Skeletal muscle satellite cell (primary cell): Measurements from ENCODE around the gene ORC3.
"Not testable (repeated sequence)": the region's sequence is repeated elsewhere in the genome, so short reads cannot be mapped to it uniquely, and the experiment has no call there.

Experiments
- H3K27me3 ChIP-seq: 2 replicates; pipeline ENCODE4 v1.7.0; 2013; ENCODE audit warnings: low read length; ENCODE audit not compliant: control insufficient read depth, insufficient read depth
- H3K36me3 ChIP-seq: 2 replicates; pipeline ENCODE4 v1.7.0; 2013; ENCODE audit warnings: mild to moderate bottlenecking, control low read depth, low read length; ENCODE audit not compliant: insufficient read depth
- H3K4me1 ChIP-seq: 2 replicates; pipeline ENCODE4 v1.7.0; 2013; ENCODE audit warnings: low read length; ENCODE audit not compliant: control insufficient read depth, insufficient read depth
- H3K4me2 ChIP-seq: 2 replicates; pipeline ENCODE4 v1.7.0; 2013; ENCODE audit warnings: mild to moderate bottlenecking, low read length
- H3K4me3 ChIP-seq: 2 replicates; pipeline ENCODE4 v1.7.0; 2013; ENCODE audit warnings: low read length
- H3K9ac ChIP-seq: 2 replicates; pipeline ENCODE4 v1.7.0; 2013; ENCODE audit warnings: mild to moderate bottlenecking, low read depth, low read length, moderate library complexity
- H3K9me3 ChIP-seq: replicated peaks from 2 replicates; pipeline ENCODE4 v1.7.0; 2013; ENCODE audit warnings: mild to moderate bottlenecking, control low read depth, low read length

Gene ORC3

DNA sequence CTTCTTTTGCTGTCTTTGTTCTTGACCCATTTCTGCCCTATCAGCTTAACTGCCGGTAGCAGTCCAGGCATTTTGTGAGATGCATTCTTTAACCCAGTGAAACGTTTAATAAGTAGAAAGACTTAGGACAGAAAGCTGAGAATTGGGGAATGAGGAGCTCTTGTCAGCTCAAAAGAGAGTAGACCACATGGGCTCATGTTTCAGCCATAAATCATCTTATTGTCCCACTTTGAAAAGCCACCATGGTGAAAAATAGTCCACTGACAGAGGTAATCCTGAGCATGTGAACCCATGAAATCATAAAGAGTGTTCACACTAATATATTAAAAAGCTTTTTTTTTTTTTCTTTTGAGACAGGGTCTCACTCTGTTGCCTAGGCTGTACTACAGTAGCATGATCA, 16.3 kb downstream of the ORC3 start:
- Histone ChIP-seq H3K27me3 (no peaks in the 10 kb centered on the region), H3K36me3 (peaks cover 8% of the 10 kb centered on the region), H3K4me3 (no peak overlapping the region), H3K4me1 (no peaks in the 10 kb centered on the region), H3K4me2 (no peak overlapping the region), H3K9ac (no peak overlapping the region), H3K9me3 (no peaks in the 10 kb centered on the region)

DNA sequence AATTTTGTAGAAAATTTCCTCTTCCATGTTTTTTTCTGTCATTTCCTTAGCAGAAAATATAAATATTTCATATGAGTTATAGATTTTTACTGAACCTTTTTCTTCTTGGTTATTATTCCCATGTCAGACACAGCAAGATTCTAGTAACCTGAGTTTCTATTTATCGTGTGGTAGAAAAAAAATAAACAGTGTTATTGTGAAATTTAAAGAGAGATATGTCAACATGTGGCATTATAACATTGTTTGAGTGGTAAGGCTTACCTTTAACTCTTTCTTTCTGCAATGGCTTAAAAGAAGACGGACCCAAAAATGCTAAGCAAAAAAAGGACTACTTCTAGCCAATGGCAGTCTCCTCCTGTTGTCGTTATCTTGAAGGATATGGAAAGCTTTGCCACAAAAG, 18.9 kb downstream of the ORC3 start:
- no peaks in the 10 kb centered on the region for H3K27me3 ChIP-seq
- H3K4me2 ChIP-seq: no peak overlapping the region
- H3K36me3 ChIP-seq: peaks cover 16% of the 10 kb centered on the region
- H3K4me3 ChIP-seq: no peak overlapping the region
- no peak overlapping the region for H3K9ac ChIP-seq
- no peaks in the 10 kb centered on the region for H3K4me1 ChIP-seq
- no peaks in the 10 kb centered on the region for H3K9me3 ChIP-seq

DNA sequence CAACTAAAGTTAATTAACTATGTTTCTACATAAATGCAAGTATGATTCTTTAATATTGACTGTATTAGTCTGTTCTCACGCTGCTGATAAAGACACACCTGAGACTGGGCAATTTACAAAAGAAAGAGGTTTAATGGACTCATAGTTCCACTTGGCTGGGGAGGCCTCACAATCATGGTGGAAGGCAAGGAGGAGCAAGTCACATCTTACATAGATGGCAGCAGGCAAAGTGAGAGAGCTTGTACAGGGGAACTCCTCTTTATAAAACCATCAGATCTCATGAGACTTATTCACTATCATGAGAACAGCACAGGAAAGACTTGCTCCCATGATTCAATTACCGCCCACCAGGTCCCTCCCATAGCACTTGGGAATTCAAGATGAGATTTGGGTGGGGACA, 23.1 kb downstream of the ORC3 start:
- H3K36me3 ChIP-seq: peaks cover 16% of the 10 kb centered on the region
- H3K4me1 ChIP-seq, H3K9ac ChIP-seq, H3K27me3 ChIP-seq, H3K9me3 ChIP-seq, H3K4me3 ChIP-seq, H3K4me2 ChIP-seq: not testable (repeated sequence)

DNA sequence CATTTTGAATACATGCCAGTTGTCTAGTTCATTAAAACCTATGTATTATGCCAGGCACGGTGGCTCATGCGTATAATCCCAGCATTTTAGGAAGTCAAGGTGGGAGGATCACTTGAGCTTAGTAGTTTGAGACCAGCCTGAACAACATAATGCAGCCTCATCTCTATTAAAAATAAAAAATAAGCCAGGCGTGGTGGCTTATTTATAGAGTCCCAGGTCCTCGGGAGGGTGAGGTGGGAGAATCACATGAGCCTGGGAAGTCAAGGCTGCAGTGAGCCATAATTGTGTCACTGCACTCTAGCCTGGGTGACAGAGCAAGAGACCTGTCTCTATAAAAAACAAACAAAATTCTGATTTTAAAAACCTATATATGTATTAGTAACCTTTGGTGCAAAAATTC, 27.5 kb downstream of the ORC3 start:
- H3K36me3 ChIP-seq: peaks cover 17% of the 10 kb centered on the region
- H3K4me1 ChIP-seq: peaks cover 8% of the 10 kb centered on the region
- H3K4me2 ChIP-seq: no peak overlapping the region
- no peaks in the 10 kb centered on the region for H3K9me3 ChIP-seq
- no peak overlapping the region for H3K4me3 ChIP-seq
- no peak overlapping the region for H3K9ac ChIP-seq
- no peaks in the 10 kb centered on the region for H3K27me3 ChIP-seq

DNA sequence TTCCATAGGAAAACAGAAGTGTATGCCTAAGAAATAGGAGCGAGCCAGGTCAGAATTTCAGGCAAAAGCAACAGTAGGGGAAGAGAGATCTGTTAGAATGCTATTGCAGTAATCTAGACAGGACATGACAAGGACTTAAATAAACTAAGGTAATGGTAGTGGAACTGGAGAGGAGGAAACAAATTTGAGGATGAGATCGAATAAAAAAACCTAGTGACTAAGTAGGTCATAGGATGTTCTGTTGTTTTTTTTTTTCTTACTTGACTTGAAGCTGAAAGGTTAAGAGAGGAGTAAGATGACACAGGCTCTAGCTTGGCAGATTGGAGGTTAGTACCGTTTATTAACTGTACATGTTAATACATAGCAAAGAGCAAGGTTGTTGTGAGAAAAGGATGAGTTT, 28.6 kb downstream of the ORC3 start:
- no peak overlapping the region for H3K9ac ChIP-seq
- H3K4me3 ChIP-seq: no peak overlapping the region
- H3K4me1 ChIP-seq: peaks cover 8% of the 10 kb centered on the region
- peaks cover 12% of the 10 kb centered on the region for H3K36me3 ChIP-seq
- no peaks in the 10 kb centered on the region for H3K27me3 ChIP-seq
- no peak overlapping the region for H3K4me2 ChIP-seq
- no peaks in the 10 kb centered on the region for H3K9me3 ChIP-seq

DNA sequence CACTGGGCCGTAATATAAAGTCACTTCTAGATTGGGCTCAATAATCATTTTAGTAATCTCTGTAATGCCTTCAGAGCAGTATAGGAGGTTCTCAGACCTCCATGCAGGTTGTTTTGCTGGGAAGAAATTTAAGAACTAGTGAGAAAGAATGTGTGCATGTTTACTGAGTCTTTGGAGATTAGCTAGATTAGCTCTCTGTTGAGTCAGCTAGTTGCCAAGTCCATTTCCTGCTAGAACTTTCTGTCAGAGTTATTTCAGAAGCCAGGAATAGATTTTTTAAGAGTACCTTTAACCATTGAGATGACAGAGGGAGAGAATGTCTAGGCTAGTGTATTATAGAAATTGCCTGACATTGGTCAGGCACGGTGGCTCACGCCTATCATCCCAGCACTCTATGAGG, 33.3 kb downstream of the ORC3 start:
- no peaks in the 10 kb centered on the region for H3K9me3 ChIP-seq
- H3K27me3 ChIP-seq: no peaks in the 10 kb centered on the region
- no peak overlapping the region for H3K4me3 ChIP-seq
- H3K4me1 ChIP-seq: peaks cover 8% of the 10 kb centered on the region
- no peak overlapping the region for H3K9ac ChIP-seq
- H3K36me3 ChIP-seq: peaks cover 5% of the 10 kb centered on the region
- no peak overlapping the region for H3K4me2 ChIP-seq

DNA sequence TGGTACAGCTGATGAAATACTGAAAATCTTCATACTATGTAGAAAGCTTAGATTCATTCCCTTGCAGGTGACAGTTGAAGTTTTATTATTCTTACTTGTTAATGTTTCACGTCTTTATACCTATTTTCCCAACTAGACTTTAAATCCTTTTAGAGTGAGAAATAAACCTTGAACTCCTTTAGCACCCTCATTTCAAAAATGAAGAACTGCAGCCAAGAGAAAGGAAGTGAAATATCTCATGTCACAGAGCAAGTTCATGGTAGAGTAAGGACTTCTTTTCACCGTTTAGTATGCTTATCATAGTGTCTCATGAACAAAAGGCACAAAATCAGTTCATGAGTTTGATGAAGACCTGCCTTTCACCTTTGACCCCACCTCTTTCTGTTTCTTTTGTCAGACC, 38.5 kb downstream of the ORC3 start:
- no peaks in the 10 kb centered on the region for H3K9me3 ChIP-seq
- no peak overlapping the region for H3K4me2 ChIP-seq
- no peak overlapping the region for H3K9ac ChIP-seq
- no peak overlapping the region for H3K4me3 ChIP-seq
- H3K36me3 ChIP-seq: no peaks in the 10 kb centered on the region
- H3K4me1 ChIP-seq: no peaks in the 10 kb centered on the region
- H3K27me3 ChIP-seq: no peaks in the 10 kb centered on the region

DNA sequence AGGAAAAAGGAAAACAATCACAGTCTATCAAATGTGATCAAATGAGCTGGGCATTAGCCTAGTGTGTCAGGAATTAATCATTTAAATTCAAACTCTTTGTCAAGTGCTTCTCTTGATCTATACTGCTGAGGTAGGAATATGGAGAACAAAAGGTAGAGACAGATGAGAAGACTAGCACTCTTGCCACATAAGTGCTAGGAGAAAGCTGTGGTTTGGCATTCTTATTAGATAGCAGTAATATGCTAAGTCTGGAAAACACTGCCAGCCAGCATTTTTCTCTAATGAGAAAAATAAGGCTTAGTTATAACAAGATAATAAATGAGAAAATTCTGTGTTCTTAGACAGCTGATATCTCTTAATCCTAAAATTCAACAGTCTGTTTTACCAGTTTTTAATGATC, 38.9 kb downstream of the ORC3 start:
- Histone ChIP-seq H3K4me1 (no peaks in the 10 kb centered on the region), H3K27me3 (no peaks in the 10 kb centered on the region), H3K9ac (no peak overlapping the region), H3K4me3 (no peak overlapping the region), H3K36me3 (no peaks in the 10 kb centered on the region), H3K9me3 (no peaks in the 10 kb centered on the region), H3K4me2 (no peak overlapping the region)

DNA sequence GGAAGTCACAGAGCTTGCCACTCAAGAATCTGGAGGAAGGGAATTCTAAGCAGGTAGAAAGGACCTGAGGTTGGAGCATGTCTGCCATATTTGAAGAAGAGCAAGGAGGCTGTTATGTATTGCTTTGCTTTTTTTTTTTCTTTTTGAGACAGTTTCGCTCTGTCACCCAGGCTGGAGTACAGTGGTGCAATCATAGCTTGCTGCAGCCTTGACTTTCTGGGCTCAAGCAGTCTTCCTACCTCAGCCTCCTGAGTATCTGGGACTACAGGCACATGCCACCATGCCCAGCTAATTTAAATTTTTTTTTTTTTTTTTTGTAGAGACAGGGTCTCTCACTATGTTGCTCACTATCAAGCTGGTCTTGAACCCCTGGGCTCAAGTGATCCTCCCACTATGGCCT, 40.8 kb downstream of the ORC3 start:
- Histone ChIP-seq H3K9ac (no peak overlapping the region), H3K36me3 (peaks cover 4% of the 10 kb centered on the region), H3K4me3 (no peak overlapping the region), H3K27me3 (no peaks in the 10 kb centered on the region), H3K9me3 (no peaks in the 10 kb centered on the region), H3K4me2 (no peak overlapping the region), H3K4me1 (no peaks in the 10 kb centered on the region)

DNA sequence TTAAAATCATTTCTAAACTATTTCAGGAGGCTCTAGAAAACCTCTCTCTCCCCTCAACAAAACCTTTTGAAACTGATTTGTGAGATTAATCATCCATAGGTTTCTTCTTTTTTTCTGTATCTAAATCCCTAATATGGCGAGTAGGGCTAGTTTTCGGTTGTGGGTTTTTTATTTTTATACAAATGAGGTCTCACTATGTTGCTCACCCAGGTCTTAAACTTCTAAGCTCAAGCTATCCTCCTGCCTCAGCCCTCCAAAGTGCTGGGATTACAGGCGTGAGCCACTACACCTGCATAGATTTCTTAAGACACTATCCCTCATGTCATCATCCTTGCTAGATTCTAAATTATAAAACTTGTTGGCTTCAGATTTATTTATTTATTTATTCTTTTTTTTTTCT, 43.9 kb downstream of the ORC3 start:
- no peak overlapping the region for H3K4me2 ChIP-seq

DNA sequence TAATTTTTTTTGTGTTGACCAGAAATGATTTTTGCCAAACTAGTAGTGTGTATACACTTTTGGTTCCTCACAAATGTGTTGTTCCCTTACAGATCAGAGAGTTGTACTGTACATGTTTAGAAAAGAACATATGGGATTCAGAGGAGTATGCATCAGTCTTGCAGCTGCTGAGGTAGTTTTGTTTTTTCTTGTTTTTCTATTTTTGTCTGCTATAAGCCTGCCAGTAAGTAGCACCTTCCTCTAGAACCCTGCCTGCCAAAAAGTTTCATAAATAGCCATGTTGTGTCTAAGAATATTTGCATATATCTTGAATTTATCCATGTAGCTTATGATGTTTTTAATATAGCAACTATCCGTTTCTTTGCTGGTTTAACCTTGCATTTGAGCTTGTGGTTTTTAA, 46.4 kb downstream of the ORC3 start:
- Histone ChIP-seq H3K36me3 (peaks cover 9% of the 10 kb centered on the region), H3K27me3 (no peaks in the 10 kb centered on the region), H3K9me3 (no peaks in the 10 kb centered on the region), H3K9ac (no peak overlapping the region), H3K4me2 (no peak overlapping the region), H3K4me1 (no peaks in the 10 kb centered on the region), H3K4me3 (no peak overlapping the region)

More for the DNA sequence above, 43.9 kb downstream of the ORC3 start:
- no peaks in the 10 kb centered on the region for H3K4me1 ChIP-seq
- no peaks in the 10 kb centered on the region for H3K27me3 ChIP-seq
- H3K9ac ChIP-seq: no peak overlapping the region
- no peaks in the 10 kb centered on the region for H3K9me3 ChIP-seq
- no peak overlapping the region for H3K4me3 ChIP-seq
- peaks cover 4% of the 10 kb centered on the region for H3K36me3 ChIP-seq

DNA sequence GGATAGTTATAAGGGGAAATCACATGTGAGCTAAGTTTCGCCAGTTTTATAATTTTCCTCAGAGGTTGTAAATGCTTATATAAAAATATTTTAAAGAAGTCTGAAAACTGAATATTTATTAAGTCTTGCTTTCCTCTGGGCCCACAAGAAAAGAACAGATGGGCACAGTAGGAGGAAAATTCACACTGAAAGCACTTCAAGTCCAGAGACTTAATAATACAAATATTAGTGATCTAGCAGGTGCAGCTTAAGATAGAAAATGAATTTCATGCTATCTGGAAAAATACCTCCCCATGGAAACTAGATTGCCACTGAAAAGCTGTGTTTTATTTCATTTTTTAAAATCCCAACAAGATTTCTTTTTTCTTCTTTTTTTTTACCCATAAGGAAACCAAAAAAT, 47.2 kb downstream of the ORC3 start:
- H3K27me3 ChIP-seq: no peaks in the 10 kb centered on the region
- no peak overlapping the region for H3K4me2 ChIP-seq
- H3K36me3 ChIP-seq: peaks cover 9% of the 10 kb centered on the region
- no peak overlapping the region for H3K4me3 ChIP-seq
- no peaks in the 10 kb centered on the region for H3K9me3 ChIP-seq
- no peaks in the 10 kb centered on the region for H3K4me1 ChIP-seq
- no peak overlapping the region for H3K9ac ChIP-seq
